GM21619 (cell line): ENCODE measurements around the gene PCDH7.

Source experiments
- ATAC-seq: cut with Tn5 transposase; IDR thresholded peaks from one replicate; pipeline ENCODE4 v1.9.1; 2021; ENCODE audit not compliant: unreplicated experiment

Gene PCDH7

DNA sequence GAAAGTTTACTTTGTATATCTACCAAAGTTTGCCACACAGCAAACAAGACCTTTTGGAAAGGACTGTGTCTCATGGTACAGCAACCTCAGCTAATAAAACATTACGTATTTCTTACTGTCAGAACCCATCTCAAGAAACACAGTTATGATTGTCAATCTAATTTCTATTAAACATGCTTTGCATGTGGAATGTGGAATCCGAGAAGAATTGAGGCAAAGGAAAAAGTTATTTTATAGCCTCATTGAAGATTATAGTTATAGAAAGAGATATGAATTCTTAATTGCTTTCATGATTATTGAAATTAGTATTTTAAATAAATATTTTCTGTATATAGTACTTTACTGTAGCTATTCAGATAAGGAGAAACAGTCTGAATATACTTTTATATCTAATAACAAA lies 5.4 kb downstream of the PCDH7 start:
- no peak for ATAC-seq

DNA sequence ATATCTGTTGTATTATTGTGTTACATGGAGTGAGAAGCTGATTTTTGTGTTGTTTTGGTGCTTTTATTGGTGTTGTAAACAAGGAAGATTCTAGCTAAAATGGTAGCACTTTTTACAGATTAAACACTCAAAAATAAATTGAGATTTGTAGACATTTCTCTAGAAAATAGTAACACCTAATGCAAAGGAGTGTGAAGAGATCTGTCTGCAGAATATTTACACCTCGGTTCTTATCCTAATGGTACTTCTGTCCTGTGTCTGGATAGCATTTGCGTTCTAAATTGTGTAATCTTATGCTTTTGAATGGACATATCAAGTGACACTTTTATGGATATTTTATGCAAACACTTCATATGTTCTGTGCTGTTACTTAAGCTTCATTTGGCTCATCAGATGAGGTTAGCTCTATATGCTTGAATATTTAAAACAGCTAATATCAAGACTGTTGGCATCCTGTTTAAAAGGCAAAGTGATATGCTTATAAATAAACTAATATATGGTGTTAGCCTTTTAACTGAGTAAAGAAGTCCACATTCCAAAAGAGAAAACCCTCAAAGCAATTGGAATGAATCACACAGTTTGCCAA lies 6.0 kb downstream of the PCDH7 start:
- ATAC-seq: no peak

DNA sequence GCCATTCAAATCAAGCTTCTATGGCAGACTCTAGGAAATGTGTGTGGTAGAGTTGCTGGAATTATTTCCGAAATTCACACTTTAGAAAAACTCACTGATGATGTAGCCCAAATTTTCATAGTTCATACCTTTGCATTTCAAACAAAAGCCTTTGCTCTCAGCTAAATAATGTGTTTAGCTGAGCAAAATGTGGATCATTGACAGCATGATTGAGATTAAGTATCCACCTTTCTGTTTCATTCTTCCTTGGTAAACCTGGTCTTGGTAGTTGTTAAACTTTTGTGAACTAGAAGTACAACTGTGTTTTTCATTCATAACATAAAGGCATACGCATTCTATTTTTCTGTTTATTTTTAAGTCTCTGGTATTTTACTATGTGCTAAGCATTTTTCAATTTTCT lies 7.2 kb downstream of the PCDH7 start:
- no peak for ATAC-seq

DNA sequence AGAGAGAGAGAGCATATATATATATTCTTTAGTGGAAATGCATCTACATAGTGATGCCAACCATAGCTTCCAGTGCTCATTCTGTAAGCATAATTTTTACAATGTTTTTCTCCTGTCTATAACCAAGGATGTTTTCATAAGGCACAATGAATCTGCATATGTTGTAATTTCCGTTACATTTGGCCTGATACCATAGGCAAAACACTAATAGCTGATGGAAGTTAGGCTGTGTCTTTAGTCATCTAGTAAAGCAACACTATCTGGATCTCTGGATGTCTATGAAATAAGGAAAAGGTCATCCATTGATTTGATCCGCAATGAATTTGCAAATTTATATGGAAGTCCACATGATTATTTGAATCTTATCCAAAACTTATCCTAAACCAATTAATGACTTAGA lies 8.1 kb downstream of the PCDH7 start:
- ATAC-seq: no peak

DNA sequence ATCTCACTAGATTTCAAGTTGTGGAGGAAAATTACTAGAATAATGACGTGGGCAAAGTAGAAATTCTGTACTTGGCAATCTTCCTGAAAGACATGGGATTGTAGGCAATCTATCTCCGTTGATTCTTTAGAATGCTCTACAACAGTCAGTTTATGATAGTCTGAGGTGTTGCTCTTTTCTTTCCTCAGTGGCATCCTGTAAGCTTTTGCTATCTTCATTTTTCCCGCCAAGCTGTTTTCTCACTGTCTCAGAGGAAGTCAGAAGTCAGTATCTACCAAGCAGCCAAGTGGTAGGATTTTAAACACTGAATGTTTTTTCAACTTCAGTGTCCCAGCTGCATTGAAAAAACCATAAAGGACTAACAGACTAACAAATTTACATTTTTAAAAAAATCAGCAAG lies 23.7 kb downstream of the PCDH7 start:
- no peak for ATAC-seq

DNA sequence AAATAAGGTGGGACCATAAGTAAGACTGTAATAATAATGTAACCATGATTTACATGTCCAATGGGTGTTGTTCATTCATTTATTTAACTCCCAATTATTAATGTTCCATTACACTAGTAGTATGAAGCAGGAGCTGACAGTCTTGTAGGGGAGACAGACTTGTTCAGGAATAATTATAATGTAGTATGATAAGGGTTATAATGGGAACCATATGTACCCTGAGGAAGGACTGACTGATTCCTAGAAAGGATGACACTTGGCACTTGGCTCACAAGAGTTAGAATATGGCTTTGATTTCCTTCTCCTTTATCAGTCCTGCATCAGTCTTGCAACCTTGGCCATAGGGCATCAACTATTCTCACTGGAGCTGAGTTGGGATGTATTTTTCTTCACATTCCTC lies 24.2 kb downstream of the PCDH7 start:
- ATAC-seq: no peak

DNA sequence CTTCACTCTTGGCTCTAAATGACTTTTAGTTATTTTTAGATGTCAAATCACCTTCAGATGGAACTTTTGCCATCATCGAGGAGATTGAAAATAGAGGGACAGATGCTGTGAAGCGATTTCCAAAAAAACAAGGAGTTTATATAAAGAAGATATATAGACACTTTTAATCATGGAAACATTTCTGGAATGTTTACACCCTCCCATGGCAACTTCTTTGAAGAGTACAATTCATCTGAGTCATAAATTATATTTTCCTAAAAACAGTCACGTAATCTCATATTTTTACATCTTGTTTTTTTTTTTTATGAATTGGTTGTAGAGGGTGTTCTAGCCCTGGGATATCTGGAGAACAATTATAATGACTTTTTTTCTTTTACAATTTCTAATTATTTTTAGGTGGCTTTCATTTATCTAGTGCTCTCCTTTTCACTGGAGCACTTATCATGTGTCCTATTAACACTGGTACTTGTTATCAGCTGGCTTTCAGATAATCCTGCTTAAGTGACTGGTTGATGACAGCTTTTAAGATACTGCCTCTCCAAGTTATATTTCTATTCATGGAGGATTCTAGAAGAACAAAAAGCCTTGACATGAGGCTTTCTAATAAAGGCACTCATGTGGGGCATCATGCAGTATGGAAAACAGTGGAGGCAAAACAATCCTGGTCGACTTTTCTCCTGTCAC lies 24.9 kb downstream of the PCDH7 start:
- ATAC-seq: no peak

DNA sequence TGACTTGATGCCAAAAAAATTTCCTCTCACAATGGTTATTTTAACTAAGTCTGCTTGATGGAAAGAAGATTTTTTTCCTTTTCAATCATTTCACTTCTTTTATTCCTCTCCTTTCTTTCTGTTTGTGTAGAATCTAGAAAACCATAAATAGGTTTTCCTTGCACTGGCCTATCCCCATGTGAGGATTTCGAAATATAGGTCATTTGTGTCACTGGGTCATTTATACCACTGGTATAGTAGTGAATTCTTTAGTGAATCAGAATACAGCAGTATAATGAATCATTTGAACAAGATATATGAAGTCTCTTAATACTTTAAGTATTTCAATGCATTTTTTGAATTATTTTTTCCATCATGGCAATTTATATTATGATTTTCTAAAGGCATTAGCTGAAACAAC lies 26.6 kb downstream of the PCDH7 start:
- ATAC-seq: no peak

DNA sequence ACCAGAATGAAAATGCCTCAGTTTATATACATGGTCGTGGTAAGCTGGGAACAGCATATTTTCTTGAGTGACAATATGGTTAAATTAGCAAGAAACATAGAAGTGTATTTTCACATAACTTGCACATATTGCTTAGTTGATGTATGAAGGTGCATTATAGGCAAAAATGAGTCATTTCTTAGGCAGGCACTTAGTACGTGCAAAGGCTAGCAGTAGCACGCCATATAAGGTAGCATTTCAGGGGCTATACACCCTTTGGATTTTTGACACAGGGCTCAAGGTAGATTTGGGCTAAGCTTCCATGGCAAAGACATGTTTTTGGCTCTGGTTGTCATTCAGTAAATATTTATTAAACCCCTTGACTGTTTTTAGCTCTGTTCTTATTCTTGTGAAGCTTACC lies 33.1 kb downstream of the PCDH7 start:
- ATAC-seq: no peak

DNA sequence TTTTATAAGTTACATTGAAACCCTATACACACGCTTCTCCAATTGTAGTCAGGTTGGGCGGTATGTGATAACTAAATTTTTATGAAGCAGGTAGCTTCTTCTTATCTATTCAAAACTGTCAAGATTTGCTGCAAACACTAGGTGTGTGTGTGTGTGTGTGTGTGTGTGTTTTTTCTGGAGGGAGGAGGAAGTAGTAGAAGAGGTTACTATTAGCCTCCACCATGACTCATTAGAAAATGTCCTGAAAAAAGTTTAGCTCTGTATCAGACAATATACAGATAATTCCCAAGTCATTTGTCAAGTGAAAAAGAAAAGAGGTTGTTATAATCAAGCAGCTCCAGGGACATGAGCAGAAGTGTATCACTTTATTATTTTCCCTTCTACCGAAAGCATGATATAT lies 33.9 kb downstream of the PCDH7 start:
- ATAC-seq: no peak

DNA sequence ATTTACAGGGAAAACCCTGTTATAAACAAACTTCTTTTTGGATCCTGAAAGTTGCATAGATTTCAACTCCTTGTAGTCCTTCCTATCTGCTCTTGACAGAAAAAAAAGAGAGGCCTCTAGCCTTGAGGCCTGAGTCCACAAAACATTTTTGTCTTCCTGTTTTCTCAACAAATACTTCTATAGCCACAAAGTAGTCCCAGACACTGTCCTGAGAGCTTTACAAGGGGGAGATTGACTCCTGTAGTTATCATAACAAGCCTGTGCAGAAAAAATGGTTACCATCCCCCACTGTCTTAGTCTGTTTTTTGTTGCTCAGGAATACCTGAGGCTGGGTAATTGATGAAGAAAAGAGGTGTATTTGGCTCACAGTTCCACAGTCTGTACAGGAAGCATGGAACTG lies 35.2 kb downstream of the PCDH7 start:
- no peak for ATAC-seq

DNA sequence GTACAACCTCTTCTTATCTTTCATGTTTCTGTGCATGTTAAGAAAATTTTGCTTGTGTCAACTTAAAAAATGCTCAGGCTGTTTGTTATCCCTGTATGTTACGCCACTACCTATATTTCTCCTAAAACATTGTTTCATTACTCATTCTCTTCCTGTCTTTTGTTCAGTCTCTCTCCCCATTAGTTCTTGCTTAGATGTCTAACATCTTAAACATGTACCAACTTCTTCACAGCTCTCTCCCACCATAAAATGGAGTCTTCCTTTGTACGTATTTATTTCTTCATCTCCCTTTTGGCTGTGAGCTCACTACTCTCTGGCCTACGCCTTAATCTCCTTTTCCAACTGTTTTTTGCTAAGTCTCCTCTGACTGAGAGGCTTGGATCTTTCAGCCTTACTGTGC lies 36.4 kb downstream of the PCDH7 start:
- no peak for ATAC-seq

DNA sequence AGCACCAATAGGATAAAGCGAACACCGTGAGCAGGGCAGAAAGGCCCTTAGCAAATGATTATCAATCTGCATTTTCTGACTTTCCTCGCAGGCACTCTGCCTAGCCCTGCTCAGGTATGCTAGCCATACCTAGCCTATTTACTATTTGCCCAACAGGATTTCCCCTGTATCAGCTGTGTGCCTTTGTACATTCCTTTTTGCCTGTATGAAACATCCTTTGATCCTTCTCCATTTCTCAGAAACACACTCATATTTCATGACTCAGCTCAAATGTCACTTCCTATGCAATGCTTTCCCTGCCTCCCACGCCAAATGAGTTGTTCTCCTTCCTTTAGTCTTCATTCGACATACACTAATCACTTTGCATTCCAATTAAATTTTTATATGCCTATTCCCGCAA lies 37.2 kb downstream of the PCDH7 start:
- no peak for ATAC-seq

DNA sequence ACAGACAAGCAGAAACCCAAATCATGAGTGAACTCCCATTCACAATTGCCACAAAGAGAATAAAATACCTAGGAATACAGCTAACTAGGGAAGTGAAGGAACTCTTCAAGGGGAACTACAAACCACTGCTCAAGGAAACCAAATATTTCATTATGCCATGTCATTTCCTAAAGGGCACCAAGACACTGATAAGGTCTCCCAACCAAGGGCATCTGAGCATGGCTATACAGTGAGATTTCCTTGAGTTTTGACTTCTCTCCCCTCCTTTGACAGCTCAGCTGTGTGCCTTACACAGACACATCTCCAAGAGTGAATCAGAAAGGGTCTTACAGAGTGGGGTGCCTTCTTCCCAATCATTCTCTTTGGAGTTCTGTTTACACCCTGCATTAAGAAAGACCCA lies 40.4 kb downstream of the PCDH7 start:
- no peak for ATAC-seq

DNA sequence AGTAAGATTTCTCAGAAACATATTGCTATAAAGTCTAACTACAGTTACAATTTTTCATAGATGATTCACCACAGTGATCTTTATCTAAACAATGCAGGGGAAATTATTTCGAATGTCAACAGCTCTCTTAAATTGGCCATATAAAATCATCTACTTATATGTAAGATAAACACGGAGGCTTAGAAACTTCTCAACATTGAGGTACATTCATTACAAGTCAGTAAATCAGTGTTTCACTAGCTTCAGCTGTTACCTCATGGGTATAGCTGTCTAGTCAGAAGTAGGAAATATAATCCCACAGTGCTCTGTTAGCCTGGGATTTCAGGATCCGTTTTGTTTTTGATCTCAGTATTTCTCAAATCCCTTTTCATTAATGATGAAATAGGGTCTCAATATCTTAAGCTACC lies 43.2 kb downstream of the PCDH7 start:
- no peak for ATAC-seq

DNA sequence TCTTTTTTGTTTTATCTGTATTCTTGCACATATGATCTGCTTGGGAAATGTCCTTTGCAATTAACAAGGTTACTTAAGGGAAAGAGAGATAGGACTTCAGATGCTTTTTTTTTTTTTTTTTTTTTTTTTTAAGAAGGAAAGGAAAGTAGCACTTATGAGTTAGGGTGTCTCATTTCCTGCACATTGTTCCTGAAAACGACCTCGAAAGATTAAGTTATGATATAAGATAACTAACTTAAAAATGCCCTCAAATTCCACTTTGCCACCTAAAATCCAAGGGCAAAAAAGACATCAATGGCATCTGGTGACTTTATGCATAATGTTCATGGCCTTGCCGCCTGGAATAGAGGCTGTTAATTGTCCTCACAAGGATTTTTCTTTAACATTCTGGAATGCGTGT lies 44.9 kb downstream of the PCDH7 start:
- no peak for ATAC-seq

DNA sequence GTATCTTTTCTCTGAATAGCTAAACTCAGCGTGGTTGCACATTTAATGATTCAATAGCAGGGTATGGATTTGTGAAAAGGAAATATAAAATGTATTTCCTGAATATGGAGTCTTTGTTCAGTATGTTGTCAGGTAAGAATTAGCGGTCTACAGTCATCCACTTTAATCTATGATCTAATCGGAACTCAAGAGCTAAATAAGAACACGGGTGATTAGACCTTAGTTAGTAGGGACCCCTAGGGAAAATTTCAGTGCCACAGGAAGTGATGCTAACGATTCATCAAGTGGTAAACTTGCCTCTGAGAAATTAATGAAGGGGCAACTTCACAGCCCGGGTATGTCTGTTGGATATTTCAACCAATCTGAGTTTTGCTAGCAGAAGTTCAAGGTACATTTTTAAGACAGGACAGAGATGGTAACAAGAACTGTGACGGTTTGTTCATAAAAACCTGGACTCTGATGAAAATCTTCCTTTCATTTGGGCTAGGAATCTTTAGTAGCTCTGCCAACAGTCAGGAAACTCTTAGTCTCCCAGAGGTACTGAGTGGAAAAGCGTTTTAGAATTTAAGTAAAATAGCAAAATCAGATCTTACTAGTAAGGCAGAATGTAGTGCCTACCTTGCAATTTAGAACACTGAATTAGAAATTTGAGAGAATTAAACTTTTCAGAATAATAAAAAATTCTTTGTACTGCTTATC lies 47.1 kb downstream of the PCDH7 start:
- no peak for ATAC-seq

DNA sequence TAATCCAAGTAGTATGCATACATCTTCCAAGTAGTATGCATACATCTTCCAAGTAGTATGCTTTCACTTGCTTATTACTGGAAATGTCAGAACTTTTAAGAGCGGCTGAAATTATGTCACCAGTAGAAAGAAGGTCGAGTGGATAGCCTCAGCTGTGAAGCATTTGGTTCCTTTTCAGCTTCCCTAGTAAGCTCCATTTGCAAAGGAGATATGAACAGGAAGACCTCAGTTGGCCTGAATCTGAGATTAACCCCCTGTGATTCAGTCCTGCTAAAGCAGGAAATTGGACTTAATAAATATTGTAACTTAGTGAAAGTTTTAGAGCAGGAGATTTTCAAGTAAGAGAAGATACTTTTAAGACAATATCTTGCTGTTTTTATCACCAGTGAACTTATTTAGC lies 48.1 kb downstream of the PCDH7 start:
- no peak for ATAC-seq

DNA sequence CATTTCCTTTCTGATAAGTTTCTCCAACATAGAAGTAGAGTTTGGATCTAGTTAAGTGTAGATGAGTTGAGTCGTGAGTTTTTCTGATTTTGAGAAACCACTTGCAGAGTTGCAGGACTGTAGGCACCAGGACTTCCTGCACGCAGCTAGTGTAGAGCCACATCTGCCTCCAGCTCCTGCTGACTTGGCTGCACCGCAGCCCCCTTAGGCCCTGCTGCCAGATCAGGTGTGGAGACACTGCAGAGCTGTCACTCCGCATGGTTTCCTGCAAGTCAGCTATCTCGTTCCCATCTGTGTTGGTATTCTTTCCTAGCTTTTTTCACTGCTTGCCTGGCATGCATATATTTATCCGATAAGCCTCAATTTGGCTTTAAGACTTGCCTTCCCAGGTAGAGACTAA lies 48.9 kb downstream of the PCDH7 start:
- ATAC-seq: no peak

DNA sequence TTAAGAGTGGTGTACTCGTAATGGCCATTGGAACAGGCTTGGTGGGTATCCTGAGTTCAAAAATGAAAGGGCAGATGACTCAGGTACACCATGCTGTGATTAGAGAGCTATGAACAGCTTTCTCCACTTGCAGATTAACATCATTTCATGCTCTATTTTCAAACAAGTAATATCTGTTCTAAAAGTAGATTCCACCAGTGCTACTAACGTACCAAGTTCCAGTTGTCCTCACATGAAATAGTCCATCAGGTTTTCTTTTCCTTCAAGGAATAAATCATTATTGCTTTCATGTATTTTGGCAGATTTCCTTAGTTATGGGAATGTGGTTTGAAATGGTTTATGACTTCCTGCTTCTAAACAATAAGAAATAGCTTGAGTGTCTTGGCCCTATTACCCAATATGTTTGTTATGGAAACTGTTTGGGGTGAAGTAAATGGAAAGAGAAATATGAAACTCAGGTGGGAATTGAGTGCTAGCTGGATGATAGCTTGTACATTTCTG lies 49.9 kb downstream of the PCDH7 start:
- ATAC-seq: no peak

DNA sequence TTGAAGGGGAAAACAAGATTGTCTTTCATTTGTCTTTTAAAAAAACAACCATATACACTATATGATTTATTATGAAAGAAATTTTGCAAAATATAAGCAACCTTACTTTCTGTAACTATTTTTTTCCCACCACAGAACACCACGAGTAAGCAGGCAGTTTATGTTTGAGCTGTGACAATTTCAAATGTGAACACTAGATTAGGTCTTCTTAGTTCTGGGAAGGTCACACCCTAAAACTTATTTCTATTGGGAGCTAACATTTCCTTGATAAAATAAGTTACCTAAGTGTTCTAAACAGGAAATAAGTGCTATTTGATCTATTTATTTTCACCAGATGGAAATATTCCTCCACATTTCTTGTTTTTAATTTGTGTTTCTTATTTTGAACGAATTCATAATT lies 50.6 kb downstream of the PCDH7 start:
- ATAC-seq: no peak

DNA sequence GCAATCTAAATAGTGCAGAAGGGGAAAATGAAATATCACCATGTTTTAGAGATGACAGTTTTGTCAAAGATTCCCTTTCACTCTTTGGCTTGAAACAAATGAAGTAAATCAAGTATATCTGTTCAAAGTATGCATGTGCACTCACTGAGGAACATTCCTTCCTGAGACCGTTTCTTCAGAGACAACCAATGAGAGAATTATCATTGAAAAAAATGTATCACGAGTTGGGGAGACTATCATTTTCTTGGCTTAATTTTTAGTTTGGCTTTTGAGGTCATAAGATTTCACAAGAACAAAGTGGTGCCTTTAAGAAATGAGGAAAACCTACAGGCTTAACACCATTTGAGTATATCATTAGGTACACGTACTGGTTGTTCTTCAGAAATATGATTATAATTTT lies 56.3 kb downstream of the PCDH7 start:
- ATAC-seq: no peak
